ENCODE measurements around the gene SH3PXD2A.

SH3PXD2A gene

GRCh38 chr10:103651783-103652476 lies 203.4 kb downstream of the SH3PXD2A start:
- TF ChIP-seq CTCF (conservative IDR thresholded peaks at IDR 0.05; ENCODE audit: low read depth, low read length), result no peak
- DNase-seq (ENCODE audit: low read depth), result no peak
- no peak overlapping the region for H3K4me3 ChIP-seq (ENCODE audit: low read length)

GRCh38 chr10:103651333-103651732 lies 204.0 kb downstream of the SH3PXD2A start:
- TF ChIP-seq CTCF (conservative IDR thresholded peaks at IDR 0.05; ENCODE audit: low read depth, low read length), result no peak
- H3K4me3 ChIP-seq (ENCODE audit: low read length), result no peak overlapping the region
- DNase-seq (ENCODE audit: low read depth), result no peak

GRCh38 chr10:103649654-103650423 lies 205.5 kb downstream of the SH3PXD2A start:
- no peak overlapping the region for H3K4me3 ChIP-seq (ENCODE audit: low read length)
- DNase-seq (ENCODE audit: low read depth), result no peak
- no peak for TF ChIP-seq CTCF (conservative IDR thresholded peaks at IDR 0.05; ENCODE audit: low read depth, low read length)

- no peak for DNase-seq (ENCODE audit: low read depth)
- no peak overlapping the region for H3K4me3 ChIP-seq (ENCODE audit: low read length)
- no peak for TF ChIP-seq CTCF (conservative IDR thresholded peaks at IDR 0.05; ENCODE audit: low read depth, low read length)
Measured at GRCh38 chr10:103648636-103649532, 206.5 kb downstream of the SH3PXD2A start.

GRCh38 chr10:103648251-103648635 lies 207.1 kb downstream of the SH3PXD2A start:
- no peak for DNase-seq (ENCODE audit: low read depth)
- TF ChIP-seq CTCF (conservative IDR thresholded peaks at IDR 0.05; ENCODE audit: low read depth, low read length), result no peak
- H3K4me3 ChIP-seq (ENCODE audit: low read length), result no peak overlapping the region

- TF ChIP-seq CTCF (conservative IDR thresholded peaks at IDR 0.05; ENCODE audit: low read depth, low read length), result no peak
- DNase-seq (ENCODE audit: low read depth), result no peak
- H3K4me3 ChIP-seq (ENCODE audit: low read length), result no peak overlapping the region
Measured at GRCh38 chr10:103646304-103646703, 209.1 kb downstream of the SH3PXD2A start.

Measured in retinal pigment epithelial cell (primary cell).